A549 (cell line): Measurements from ENCODE around the gene SLC22A23. TPM values are rescaled to one million over a fixed set of nuclear protein-coding genes. Genes with fewer than 3 reads are reported as not detected.
A peak's percentile ranks its signal among the peaks of the same experiment; 100 is the strongest.

Experiments
- ATAC-seq, 2 experiments: fragments of 200-7000 bp in 1 of 2; fragments of >200 bp in 1 of 2; cut with Nextera tagmentation in 1 of 2; cut with Tn5 transposase in 1 of 2; 3 replicates each; pipeline versions ENCODE4 v1.8.0 to v1.9.1; 2018 to 2020; ENCODE audit warnings: mild to moderate bottlenecking in 1 of 2, moderate library complexity in 1 of 2
- CTCF ChIA-PET: fragments of 300-600 bp; sonication (Branson Sonifier 250); formaldehyde crosslinking; extraction: SDS; loops from one replicate; lab custom pipeline; 2021; ENCODE audit warnings: antibody characterized with exemption, inconsistent platforms; lab: Yijun Ruan, JAX
- POLR2A ChIA-PET: fragments of 350-600 bp; formaldehyde crosslinking; extraction: SDS; loops from one replicate; lab custom pipeline; 2021; ENCODE audit warnings: antibody characterized with exemption, inconsistent platforms; lab: Yijun Ruan, JAX
- DNase-seq, 2 experiments: peaks; one replicate each; pipeline versions ENCODE4 v3.0.0 to v3.0.0-alpha.2; 2011 to 2016; ENCODE audit warnings: low read depth in 1 of 2, low spot score in 1 of 2
- FAIRE-seq: peaks from 2 replicates; lab custom pipeline; 2011; peaks lifted over from hg19 to GRCh38; lab: Jason Lieb, UNC
- H3K27ac ChIP-seq, 2 experiments: fragments of >200 bp; sonication (Bioruptor Twin); formaldehyde crosslinking; 3 replicates each; pipeline ENCODE4 v1.5.1; 2016 to 2017
- H3K4me1 ChIP-seq: fragments of >200 bp; sonication (Bioruptor Twin); formaldehyde crosslinking; 3 replicates; pipeline ENCODE4 v1.6.1; 2016
- H3K4me2 ChIP-seq: fragments of >200 bp; sonication (Bioruptor Twin); formaldehyde crosslinking; 3 replicates; pipeline ENCODE4 v1.6.1; 2016
- H3K4me3 ChIP-seq: fragments of >200 bp; sonication (Bioruptor Twin); formaldehyde crosslinking; 3 replicates; pipeline ENCODE4 v1.5.1; 2016
- H3K9me3 ChIP-seq: fragments of >200 bp; sonication (Bioruptor Twin); formaldehyde crosslinking; 3 replicates; pipeline ENCODE4 v1.6.1; 2016
- CBX2 ChIP-seq: fragments of 200-600 bp; sonication (generic); IDR thresholded peaks from 2 replicates; pipeline ENCODE4 v1.6.1; 2016; ENCODE audit warnings: low read depth, mild to moderate bottlenecking, borderline replicate concordance
- CBX8 ChIP-seq: fragments of 200-600 bp; sonication (generic); IDR thresholded peaks from 2 replicates; pipeline ENCODE4 v1.6.1; 2016
- CEBPB ChIP-seq, 2 experiments: fragments of >200 bp in 1 of 2; sonication (Bioruptor Twin) in 1 of 2; formaldehyde crosslinking in 1 of 2; IDR thresholded peaks; 2 replicates each; pipeline ENCODE4 v1.6.1; 2012 to 2016
- CHD4 ChIP-seq: fragments of 200-600 bp; sonication (generic); IDR thresholded peaks from 2 replicates; pipeline ENCODE4 v1.6.1; 2016; ENCODE audit warnings: antibody characterized with exemption, mild to moderate bottlenecking, borderline replicate concordance
- EHF ChIP-seq: fragments of 250-450 bp; sonication (Bioruptor Pico); IDR thresholded peaks from 2 replicates; pipeline ENCODE4 v1.5.0; 2020; ENCODE audit warnings: mild to moderate bottlenecking
- EHMT2 ChIP-seq: fragments of 200-600 bp; sonication (generic); IDR thresholded peaks from 2 replicates; pipeline ENCODE4 v1.6.1; 2016; ENCODE audit warnings: antibody characterized with exemption, low read depth, mild to moderate bottlenecking, moderate library complexity
- ELK1 ChIP-seq: fragments of 150-350 bp; IDR thresholded peaks from 2 replicates; pipeline ENCODE4 v1.6.1; 2014; ENCODE audit warnings: low read depth, mild to moderate bottlenecking, low read length
- ESRRA ChIP-seq: fragments of 150-350 bp; IDR thresholded peaks from 2 replicates; pipeline ENCODE4 v1.6.1; 2014; ENCODE audit warnings: mild to moderate bottlenecking, low read length, borderline replicate concordance
- HDAC2 ChIP-seq: fragments of 200-600 bp; sonication (generic); IDR thresholded peaks from 2 replicates; pipeline ENCODE4 v1.6.1; 2016
- HMGXB4 ChIP-seq: fragments of 250-450 bp; sonication (Bioruptor Pico); IDR thresholded peaks from 2 replicates; pipeline ENCODE4 v1.5.0; 2021; ENCODE audit warnings: mild to moderate bottlenecking, moderate library complexity, borderline replicate concordance
- HOXA7 ChIP-seq: fragments of 250-450 bp; sonication (Bioruptor Pico); IDR thresholded peaks from 2 replicates; pipeline ENCODE4 v1.5.0; 2020; ENCODE audit warnings: mild to moderate bottlenecking, moderate library complexity
- JUN ChIP-seq, 2 experiments: fragments of >200 bp; sonication (Bioruptor Twin); formaldehyde crosslinking; IDR thresholded peaks; 2 replicates in 1 of 2; 3 replicates in 1 of 2; pipeline ENCODE4 v1.6.1; 2016 to 2017
- JUNB ChIP-seq: fragments of >200 bp; sonication (Bioruptor Twin); formaldehyde crosslinking; IDR thresholded peaks from 2 replicates; pipeline ENCODE4 v1.6.1; 2016
- KDM1A ChIP-seq: fragments of 200-600 bp; sonication (generic); IDR thresholded peaks from 2 replicates; pipeline ENCODE4 v1.6.1; 2016; ENCODE audit warnings: low read depth, mild to moderate bottlenecking
- KDM5A ChIP-seq: fragments of 200-600 bp; sonication (generic); IDR thresholded peaks from 2 replicates; pipeline ENCODE4 v1.6.1; 2016; ENCODE audit warnings: antibody characterized with exemption, mild to moderate bottlenecking
- MAFK ChIP-seq: fragments of 450-650 bp; IDR thresholded peaks from 2 replicates; pipeline ENCODE4 v1.6.1; 2014; ENCODE audit not compliant: partially characterized antibody
- MAX ChIP-seq: IDR thresholded peaks from 2 replicates; pipeline ENCODE4 v1.6.1; 2012
- MYC ChIP-seq: IDR thresholded peaks from 2 replicates; pipeline ENCODE4 v1.6.1; 2012; ENCODE audit warnings: mild to moderate bottlenecking, inconsistent platforms, low read length, improper control_type of control experiment, borderline replicate concordance
- NPAS2 ChIP-seq: fragments of 250-450 bp; sonication (Bioruptor Pico); IDR thresholded peaks from 2 replicates; pipeline ENCODE4 v1.8.0; 2022; ENCODE audit warnings: mild to moderate bottlenecking, moderate library complexity, borderline replicate concordance
- POLR2AphosphoS2 ChIP-seq: conservative IDR thresholded peaks from 2 replicates; pipeline ENCODE4 v1.6.1; 2012; ENCODE audit warnings: low read length, improper control_type of control experiment, inconsistent platforms
- RAD21 ChIP-seq, 2 experiments: fragments of >200 bp in 1 of 2; sonication (Bioruptor Twin) in 1 of 2; formaldehyde crosslinking in 1 of 2; IDR thresholded peaks in 1 of 2; conservative IDR thresholded peaks in 1 of 2; 2 replicates in 1 of 2; 3 replicates in 1 of 2; pipeline ENCODE4 v1.6.1; 2012 to 2018; ENCODE audit warnings: inconsistent platforms in 1 of 2
- RARB ChIP-seq: fragments of 250-450 bp; sonication (Bioruptor Pico); IDR thresholded peaks from 2 replicates; pipeline ENCODE4 v1.8.0; 2021; ENCODE audit warnings: mild to moderate bottlenecking, moderate library complexity
- RCOR1 ChIP-seq: fragments of 150-350 bp; IDR thresholded peaks from 2 replicates; pipeline ENCODE4 v1.6.1; 2014; ENCODE audit warnings: antibody characterized with exemption, low read length, low read depth
- RFX5 ChIP-seq: fragments of 450-650 bp; IDR thresholded peaks from 2 replicates; pipeline ENCODE4 v1.7.1; 2014; ENCODE audit warnings: antibody characterized with exemption, mild to moderate bottlenecking, moderate library complexity
- SMC3 ChIP-seq: fragments of >200 bp; sonication (Bioruptor Twin); formaldehyde crosslinking; IDR thresholded peaks from 3 replicates; pipeline ENCODE4 v1.6.1; 2018; ENCODE audit warnings: inconsistent platforms
- SREBF2 ChIP-seq: fragments of 450-650 bp; IDR thresholded peaks from 2 replicates; pipeline ENCODE4 v1.6.1; 2014; ENCODE audit warnings: mild to moderate bottlenecking, moderate library complexity
- TFCP2L1 ChIP-seq: fragments of 250-450 bp; sonication (Bioruptor Pico); IDR thresholded peaks from 2 replicates; pipeline ENCODE4 v1.5.0; 2021; ENCODE audit warnings: mild to moderate bottlenecking
- ZC3H11A ChIP-seq: fragments of 450-650 bp; IDR thresholded peaks from 2 replicates; pipeline ENCODE4 v1.6.1; 2014; ENCODE audit warnings: antibody characterized with exemption, mild to moderate bottlenecking
- ZSCAN20 ChIP-seq: fragments of 250-450 bp; sonication (Bioruptor Pico); IDR thresholded peaks from 2 replicates; pipeline ENCODE4 v1.8.0; 2022; ENCODE audit warnings: mild to moderate bottlenecking, moderate library complexity
- WGBS: methylation state at CpG from one replicate; pipeline ENCODE4 v1.1.6; 2017; ENCODE audit errors: missing lambda C conversion rate; 5-methylcytosine and 5-hydroxymethylcytosine counted together
- polyA plus RNA-seq, 4 experiments: library from polyadenylated mRNA; depleted of rRNA in 3 of 4; stranded (reverse); fragments of >200 nt; fragmentation: RNase III in 1 of 4; extraction: RNeasy Plus Mini Kit Qiagen cat#74134 plus additional on column Dnase treatment in 1 of 4; gene quantifications; 2 replicates in 3 of 4; 3 replicates in 1 of 4; pipeline ENCODE4 v1.2.3, GENCODE V29; 2011 to 2017
- TF ChIP-seq, protein P1 (sequence below): fragments of >200 bp; sonication (Bioruptor Twin); formaldehyde crosslinking; IDR thresholded peaks from 2 replicates; pipeline ENCODE4 v1.6.1; 2016
- TF ChIP-seq, protein P2 (sequence below): fragments of >200 bp; sonication (Bioruptor Twin); formaldehyde crosslinking; IDR thresholded peaks from 3 replicates; pipeline ENCODE4 v1.5.1; 2016
- TF ChIP-seq, protein P3 (sequence below): fragments of >200 bp; sonication (Bioruptor Twin); formaldehyde crosslinking; IDR thresholded peaks from 3 replicates; pipeline ENCODE4 v1.6.1; 2016

The SLC22A23 gene
- polyA plus RNA-seq, 2 of the 4 experiments (the other 2 are of a cell fraction), result 4.4 to 6.2 TPM

- DNase-seq, result no peak
- no peak overlapping the region for H3K4me2 ChIP-seq
- H3K9me3 ChIP-seq, result no peaks in the 10 kb centered on the region
- no peak for FAIRE-seq
- CTCF ChIA-PET, result interaction anchor here (1.4 to 17.5 kb wide), 7 partner anchors 15 to 652 kb away, joined by 3 to 186 read pairs (median 4); partner anchors contain the start of gene FAM50B
- 94% methylated on average over 11 of the region's 14 CpGs for WGBS
- TF ChIP-seq EHF, result no peak
- TF ChIP-seq HDAC2, result no peak
- no peak for TF ChIP-seq TFCP2L1
- TF ChIP-seq SREBF2, result no peak
- no peak for TF ChIP-seq ELK1
- no peak for TF ChIP-seq MYC
- TF ChIP-seq RCOR1, result no peak
- no peak for TF ChIP-seq HOXA7
- no peak for TF ChIP-seq CEBPB (IDR thresholded peaks at IDR 0.05)
- no peak for TF ChIP-seq SMC3
- no peak for TF ChIP-seq MAX
- no peak for TF ChIP-seq HMGXB4
- TF ChIP-seq CBX8, result no peak
- no peak for TF ChIP-seq ZSCAN20
- no peak for TF ChIP-seq KDM5A
- TF ChIP-seq NPAS2 (CRISPR knock-in tag), result no peak
- TF ChIP-seq ESRRA, result no peak
- no peak for TF ChIP-seq JUN (IDR thresholded peaks at IDR 0.05)
- no peak for TF ChIP-seq EHMT2
- POLR2A ChIA-PET, result no interaction called here
- H3K4me3 ChIP-seq, result no peak overlapping the region
- H3K27ac ChIP-seq, result peak overlapping the region in 1 of 2 experiments; percentile 53; a peak in 3 of 6 replicates
- peaks cover 18% of the 10 kb centered on the region for H3K4me1 ChIP-seq
- ATAC-seq, result no peak
These were observed 175.9 kb downstream of the SLC22A23 start for GRCh38 chr6:3280866-3281465.

- ATAC-seq, result peak in 1 of 2 experiments; percentile 32; a peak in 3 of 6 replicates
- H3K4me1 ChIP-seq, result peaks cover 18% of the 10 kb centered on the region
- DNase-seq, result no peak
- TF ChIP-seq KDM5A, result no peak
- TF ChIP-seq RFX5, result no peak
- TF ChIP-seq, protein P1, sequence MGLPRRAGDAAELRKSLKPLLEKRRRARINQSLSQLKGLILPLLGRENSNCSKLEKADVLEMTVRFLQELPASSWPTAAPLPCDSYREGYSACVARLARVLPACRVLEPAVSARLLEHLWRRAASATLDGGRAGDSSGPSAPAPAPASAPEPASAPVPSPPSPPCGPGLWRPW, result no peak
- no peak for TF ChIP-seq MAFK
- TF ChIP-seq KDM1A, result no peak
- TF ChIP-seq JUN (IDR thresholded peaks at IDR 0.05), result no peak
- no peak for TF ChIP-seq CBX2
- TF ChIP-seq JUNB, result no peak
- no peak for TF ChIP-seq POLR2AphosphoS2
- TF ChIP-seq CEBPB (IDR thresholded peaks at IDR 0.05), result no peak
- no peak for TF ChIP-seq ZC3H11A
- TF ChIP-seq, protein P2, sequence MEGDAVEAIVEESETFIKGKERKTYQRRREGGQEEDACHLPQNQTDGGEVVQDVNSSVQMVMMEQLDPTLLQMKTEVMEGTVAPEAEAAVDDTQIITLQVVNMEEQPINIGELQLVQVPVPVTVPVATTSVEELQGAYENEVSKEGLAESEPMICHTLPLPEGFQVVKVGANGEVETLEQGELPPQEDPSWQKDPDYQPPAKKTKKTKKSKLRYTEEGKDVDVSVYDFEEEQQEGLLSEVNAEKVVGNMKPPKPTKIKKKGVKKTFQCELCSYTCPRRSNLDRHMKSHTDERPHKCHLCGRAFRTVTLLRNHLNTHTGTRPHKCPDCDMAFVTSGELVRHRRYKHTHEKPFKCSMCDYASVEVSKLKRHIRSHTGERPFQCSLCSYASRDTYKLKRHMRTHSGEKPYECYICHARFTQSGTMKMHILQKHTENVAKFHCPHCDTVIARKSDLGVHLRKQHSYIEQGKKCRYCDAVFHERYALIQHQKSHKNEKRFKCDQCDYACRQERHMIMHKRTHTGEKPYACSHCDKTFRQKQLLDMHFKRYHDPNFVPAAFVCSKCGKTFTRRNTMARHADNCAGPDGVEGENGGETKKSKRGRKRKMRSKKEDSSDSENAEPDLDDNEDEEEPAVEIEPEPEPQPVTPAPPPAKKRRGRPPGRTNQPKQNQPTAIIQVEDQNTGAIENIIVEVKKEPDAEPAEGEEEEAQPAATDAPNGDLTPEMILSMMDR, result no peak
- TF ChIP-seq ESRRA, result no peak
- no peak for TF ChIP-seq RAD21 (conservative IDR thresholded peaks at IDR 0.05 in 1 of 2, IDR thresholded peaks at IDR 0.05 in 1 of 2)
- no peak for TF ChIP-seq RARB (CRISPR knock-in tag)
- TF ChIP-seq, protein P3, sequence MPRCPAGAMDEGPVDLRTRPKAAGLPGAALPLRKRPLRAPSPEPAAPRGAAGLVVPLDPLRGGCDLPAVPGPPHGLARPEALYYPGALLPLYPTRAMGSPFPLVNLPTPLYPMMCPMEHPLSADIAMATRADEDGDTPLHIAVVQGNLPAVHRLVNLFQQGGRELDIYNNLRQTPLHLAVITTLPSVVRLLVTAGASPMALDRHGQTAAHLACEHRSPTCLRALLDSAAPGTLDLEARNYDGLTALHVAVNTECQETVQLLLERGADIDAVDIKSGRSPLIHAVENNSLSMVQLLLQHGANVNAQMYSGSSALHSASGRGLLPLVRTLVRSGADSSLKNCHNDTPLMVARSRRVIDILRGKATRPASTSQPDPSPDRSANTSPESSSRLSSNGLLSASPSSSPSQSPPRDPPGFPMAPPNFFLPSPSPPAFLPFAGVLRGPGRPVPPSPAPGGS, result no peak
- TF ChIP-seq ELK1, result no peak
- TF ChIP-seq CHD4, result no peak
- no peak for TF ChIP-seq ZSCAN20
- ChIA-PET CTCF (interaction anchor here (0.6 to 17.5 kb wide), 42 partner anchors 10 to 689 kb away, joined by 3 to 186 read pairs (median 3); no protein-coding TSS in a partner anchor), POLR2A (no interaction called here)
- no peaks in the 10 kb centered on the region for H3K9me3 ChIP-seq
- H3K27ac ChIP-seq, result peak overlapping the region in 1 of 2 experiments; percentile 1; a peak in 1 of 6 replicates
- 78% methylated on average over 14 of the region's 14 CpGs for WGBS
- no peak overlapping the region for H3K4me2 ChIP-seq
- FAIRE-seq, result no peak
- no peak overlapping the region for H3K4me3 ChIP-seq
These were observed 176.8 kb downstream of the SLC22A23 start for GRCh38 chr6:3280091-3280490.
